ENCODE results near the gene AJAP1. TPM values are rescaled to one million over a fixed set of nuclear protein-coding genes. Genes with fewer than 3 reads are reported as not detected.
"Not testable (repeated sequence)": the region's sequence is repeated elsewhere in the genome, so short reads cannot be mapped to it uniquely, and the experiment has no call there.

AJAP1 gene, protein sequence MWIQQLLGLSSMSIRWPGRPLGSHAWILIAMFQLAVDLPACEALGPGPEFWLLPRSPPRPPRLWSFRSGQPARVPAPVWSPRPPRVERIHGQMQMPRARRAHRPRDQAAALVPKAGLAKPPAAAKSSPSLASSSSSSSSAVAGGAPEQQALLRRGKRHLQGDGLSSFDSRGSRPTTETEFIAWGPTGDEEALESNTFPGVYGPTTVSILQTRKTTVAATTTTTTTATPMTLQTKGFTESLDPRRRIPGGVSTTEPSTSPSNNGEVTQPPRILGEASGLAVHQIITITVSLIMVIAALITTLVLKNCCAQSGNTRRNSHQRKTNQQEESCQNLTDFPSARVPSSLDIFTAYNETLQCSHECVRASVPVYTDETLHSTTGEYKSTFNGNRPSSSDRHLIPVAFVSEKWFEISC
- not detected for total RNA-seq

DNA sequence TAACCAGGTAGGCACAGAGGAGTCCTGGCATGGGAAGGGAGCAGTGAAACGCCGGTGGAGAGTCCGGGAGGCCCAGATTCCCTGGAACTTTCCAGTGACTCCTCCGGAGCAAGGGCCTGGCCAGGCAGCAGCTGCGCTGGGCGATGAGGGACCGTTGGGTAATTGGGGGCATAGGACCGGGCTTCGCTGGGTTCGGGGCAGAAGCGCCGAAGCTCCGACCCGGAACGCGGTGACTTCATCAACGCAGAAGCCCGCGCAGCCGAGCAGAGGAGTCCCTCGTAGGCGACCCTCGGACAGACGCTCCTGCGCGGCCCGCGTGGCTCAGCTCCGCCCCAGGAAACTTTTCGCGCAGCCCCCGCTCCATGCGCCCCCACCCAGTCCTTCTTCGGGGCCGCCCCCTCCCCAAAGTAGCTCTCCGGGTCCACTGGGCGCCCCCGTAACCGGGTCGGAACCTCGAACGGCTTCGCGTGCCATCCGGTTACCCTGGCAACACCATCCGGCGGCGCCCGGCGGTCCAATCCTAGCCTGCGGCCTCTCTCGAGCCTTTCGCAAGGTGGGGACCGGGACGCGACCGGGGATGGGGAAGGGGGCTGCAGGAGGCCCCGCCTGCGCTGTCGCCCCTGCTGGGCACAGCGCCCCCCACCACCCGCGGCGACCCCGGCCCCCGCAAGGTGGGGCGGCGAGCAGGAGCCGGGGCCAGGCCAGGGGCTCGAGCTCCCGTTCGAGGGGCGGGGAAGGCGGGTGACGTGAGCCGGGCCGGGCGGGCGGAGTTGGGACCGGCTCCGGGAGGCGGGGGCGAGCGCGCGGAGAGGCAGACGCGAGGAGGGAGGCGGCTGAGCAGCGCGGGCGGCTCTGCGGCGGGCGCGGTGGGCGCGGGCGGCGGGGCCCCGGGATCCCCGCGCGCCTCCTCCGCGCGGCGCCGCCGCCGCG, at the start of gene AJAP1:
Gene AJAP1, plus strand, starts transcription at position 814 of the 930 bp plus-strand sequence. CDS start 817 bp downstream, outside the sequence.
- Mint-ChIP-seq H3K9me3 (ENCODE audit: insufficient read depth) (no peaks in the 10 kb centered on the region), H3K4me3 (no peak within 1 kb of the TSS), H3K27ac (peak within 1 kb of the TSS; percentile 15), H3K4me1 (ENCODE audit: low read depth) (no peaks in the 10 kb centered on the region), H3K36me3 (ENCODE audit: low read depth) (no peaks in the 10 kb centered on the region), H3K27me3 (ENCODE audit: low read depth) (peaks cover 41% of the 10 kb centered on the region)
- DNase-seq (no peak), ATAC-seq (no peak)
- POLR2A ChIA-PET, result no interaction called here
- CTCF ChIA-PET, result no interaction called here

DNA sequence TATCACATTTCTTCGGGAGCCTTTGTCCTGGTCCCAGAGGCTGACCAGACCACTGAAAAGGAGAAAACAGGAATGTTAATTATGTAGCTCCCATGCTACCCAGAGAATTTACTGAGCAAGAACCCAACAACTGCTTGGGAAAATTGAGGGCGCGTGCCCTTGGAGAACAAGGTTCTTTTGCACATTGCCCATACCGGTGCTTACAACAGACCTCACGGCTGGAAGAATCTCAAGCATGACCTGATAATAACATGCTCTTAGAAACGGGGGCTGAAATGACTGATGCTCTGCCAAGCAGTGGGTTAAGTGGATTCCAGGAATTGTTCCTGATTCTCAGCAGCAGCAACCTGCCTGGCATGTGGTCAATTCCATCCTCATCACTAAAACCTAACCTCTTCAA, 49.3 kb upstream of the AJAP1 start:
- ATAC-seq, result no peak
- Mint-ChIP-seq H3K27me3 (ENCODE audit: low read depth) (peaks cover 6% of the 10 kb centered on the region), H3K4me1 (ENCODE audit: low read depth) (no peaks in the 10 kb centered on the region), H3K4me3 (no peak overlapping the region), H3K36me3 (ENCODE audit: low read depth) (no peaks in the 10 kb centered on the region), H3K27ac (no peak overlapping the region), H3K9me3 (ENCODE audit: insufficient read depth) (peaks cover 7% of the 10 kb centered on the region)
- ChIA-PET CTCF (no interaction called here), POLR2A (no interaction called here)
- no peak for DNase-seq

DNA sequence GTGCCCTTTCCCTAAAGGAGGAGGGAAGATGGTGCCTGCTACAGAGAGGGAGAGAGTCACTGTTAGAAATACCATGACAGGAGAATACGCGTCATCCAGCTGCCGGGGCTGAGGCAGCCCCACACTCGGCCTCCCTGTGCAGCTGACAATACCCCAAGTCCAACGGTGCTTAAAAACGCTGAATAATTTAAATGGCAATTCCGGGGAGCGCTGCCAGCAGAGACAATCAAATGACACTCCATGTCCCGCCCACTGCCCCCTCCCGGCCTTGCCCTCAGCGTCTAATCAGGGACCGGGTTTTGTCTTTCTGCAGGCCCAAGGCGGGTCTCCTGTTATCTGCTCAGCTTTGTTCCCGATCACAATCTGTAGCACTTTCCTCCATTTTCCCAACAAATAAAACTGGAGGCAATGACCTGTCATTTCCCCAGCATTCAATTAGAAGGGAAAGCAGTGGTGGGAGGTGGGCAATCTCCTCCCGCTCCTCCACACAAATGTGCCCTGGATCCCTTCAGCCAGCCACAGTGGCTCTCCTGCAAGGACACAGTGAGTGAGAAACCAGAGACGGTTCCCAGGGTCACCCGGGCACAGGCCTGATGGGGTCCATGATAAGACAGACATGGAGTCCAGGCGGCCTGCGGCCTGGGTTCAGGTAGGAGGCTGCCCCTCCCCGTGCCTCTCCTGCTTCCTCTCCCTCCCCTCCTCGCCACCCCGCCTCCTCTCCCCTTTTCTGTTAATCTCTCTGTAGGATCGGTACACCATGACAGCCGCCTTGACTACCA, 42.7 kb upstream of the AJAP1 start:
- no peak overlapping the region for H3K4me3 Mint-ChIP-seq
- peaks cover 18% of the 10 kb centered on the region for H3K9me3 Mint-ChIP-seq (ENCODE audit: insufficient read depth)
- H3K27me3 Mint-ChIP-seq (ENCODE audit: low read depth), result no peaks in the 10 kb centered on the region
- DNase-seq, result no peak
- no peaks in the 10 kb centered on the region for H3K36me3 Mint-ChIP-seq (ENCODE audit: low read depth)
- CTCF ChIA-PET, result no interaction called here
- ATAC-seq, result no peak
- POLR2A ChIA-PET, result no interaction called here
- no peak overlapping the region for H3K27ac Mint-ChIP-seq
- no peaks in the 10 kb centered on the region for H3K4me1 Mint-ChIP-seq (ENCODE audit: low read depth)

DNA sequence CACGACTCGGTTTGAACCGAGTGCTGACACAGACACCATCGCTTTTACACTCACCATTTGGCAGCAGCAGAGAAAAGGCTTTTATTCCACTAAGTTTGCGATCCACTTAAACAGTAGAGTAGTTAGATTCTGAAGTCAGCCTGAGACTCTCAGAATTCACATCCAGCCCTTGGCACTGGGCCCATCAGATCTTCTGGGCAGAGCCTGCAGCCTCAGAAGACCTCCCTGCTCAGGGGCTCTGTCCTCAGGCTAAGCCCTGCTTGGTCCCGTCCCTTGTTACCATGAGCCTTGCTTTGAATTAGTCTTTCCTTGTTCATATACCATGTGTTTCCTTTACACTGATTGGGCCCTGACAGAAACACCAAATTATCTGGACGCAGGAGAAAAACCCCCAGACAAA, 41.4 kb upstream of the AJAP1 start:
- ATAC-seq, result no peak
- Mint-ChIP-seq H3K36me3 (ENCODE audit: low read depth) (no peaks in the 10 kb centered on the region), H3K4me3 (no peak overlapping the region), H3K4me1 (ENCODE audit: low read depth) (no peaks in the 10 kb centered on the region), H3K27me3 (ENCODE audit: low read depth) (no peaks in the 10 kb centered on the region), H3K27ac (no peak overlapping the region), H3K9me3 (ENCODE audit: insufficient read depth) (peaks cover 18% of the 10 kb centered on the region)
- ChIA-PET CTCF (no interaction called here), POLR2A (no interaction called here)
- DNase-seq, result no peak

DNA sequence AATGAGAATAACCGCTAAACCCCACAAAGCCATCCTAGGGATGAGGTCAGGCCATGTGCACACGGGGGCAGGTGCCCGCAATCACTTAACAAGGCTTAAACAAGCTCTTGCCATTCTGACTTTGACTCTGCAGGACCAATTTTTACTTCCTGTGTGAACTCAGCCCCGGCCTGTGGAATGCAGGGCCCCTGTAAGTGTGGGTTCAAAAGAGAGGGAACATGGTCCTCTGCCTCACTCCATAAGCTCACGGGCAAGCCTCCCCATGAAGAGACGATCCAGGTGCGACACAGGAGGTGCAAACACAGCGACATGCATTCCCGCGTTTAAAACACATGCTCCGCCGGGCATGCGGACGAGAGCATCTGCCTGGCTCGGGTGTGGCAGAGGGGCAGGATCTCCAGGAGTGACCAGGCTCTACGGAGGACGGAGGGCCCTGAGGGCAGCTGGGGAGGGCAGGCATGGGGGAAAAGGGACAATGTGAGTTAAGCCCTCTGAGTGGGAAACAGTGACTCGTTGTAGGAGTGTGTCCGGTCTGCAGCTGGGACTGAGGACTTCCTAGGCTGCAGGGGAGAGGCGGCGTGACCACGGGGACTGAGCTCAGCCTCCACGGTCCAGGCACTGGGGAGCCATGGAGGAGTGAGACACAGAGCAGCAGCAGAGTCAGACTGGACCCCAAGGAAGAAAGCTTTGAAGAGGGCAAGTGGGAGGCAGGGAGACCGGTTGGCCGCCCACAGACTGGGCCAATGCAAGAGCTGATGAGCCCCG, 40.6 kb upstream of the AJAP1 start:
- H3K36me3 Mint-ChIP-seq (ENCODE audit: low read depth), result no peaks in the 10 kb centered on the region
- H3K27ac Mint-ChIP-seq, result no peak overlapping the region
- no peak overlapping the region for H3K4me3 Mint-ChIP-seq
- ATAC-seq, result no peak
- no peaks in the 10 kb centered on the region for H3K4me1 Mint-ChIP-seq (ENCODE audit: low read depth)
- ChIA-PET POLR2A (no interaction called here), CTCF (no interaction called here)
- H3K27me3 Mint-ChIP-seq (ENCODE audit: low read depth), result no peaks in the 10 kb centered on the region
- peaks cover 18% of the 10 kb centered on the region for H3K9me3 Mint-ChIP-seq (ENCODE audit: insufficient read depth)
- no peak for DNase-seq

DNA sequence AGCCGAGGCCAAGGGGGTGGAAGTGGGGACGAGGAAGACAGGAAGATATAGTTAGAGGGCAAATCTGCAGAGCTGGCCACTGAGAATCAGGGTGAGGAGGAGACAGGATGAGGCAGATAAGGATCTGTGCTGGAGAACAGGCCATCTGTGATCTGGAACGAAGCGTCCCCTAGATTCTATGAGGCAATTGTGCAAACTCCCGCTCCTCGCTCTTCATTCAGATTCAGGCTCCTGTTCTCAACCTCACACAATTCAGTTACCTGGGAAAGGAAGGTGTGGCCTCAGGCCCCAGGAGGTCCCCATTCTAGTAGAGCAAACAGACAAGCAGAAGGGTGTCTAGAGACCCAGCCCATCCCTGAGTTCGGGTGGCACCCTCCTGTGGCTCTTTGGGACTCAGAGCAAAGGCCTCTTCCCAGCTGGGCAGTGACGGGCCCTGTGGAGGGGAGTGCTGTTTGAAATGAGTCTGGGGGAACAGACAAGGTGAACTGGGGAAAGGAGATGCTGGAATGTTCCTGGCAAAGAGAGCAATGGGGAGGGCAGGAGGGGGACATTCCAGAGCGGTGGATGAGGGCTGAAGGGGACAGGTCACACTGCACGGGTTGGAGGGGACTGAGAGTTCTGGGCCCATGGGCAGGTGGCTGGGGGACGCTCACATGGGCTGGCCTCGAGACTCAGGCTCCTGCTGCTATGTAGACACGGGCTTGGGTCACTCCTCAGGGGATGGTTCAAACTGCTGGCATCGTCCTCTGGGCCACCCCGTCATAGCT, 39.9 kb upstream of the AJAP1 start:
- no peaks in the 10 kb centered on the region for H3K27me3 Mint-ChIP-seq (ENCODE audit: low read depth)
- H3K27ac Mint-ChIP-seq, result no peak overlapping the region
- ChIA-PET CTCF (no interaction called here), POLR2A (no interaction called here)
- H3K4me1 Mint-ChIP-seq (ENCODE audit: low read depth), result no peaks in the 10 kb centered on the region
- no peak overlapping the region for H3K4me3 Mint-ChIP-seq
- DNase-seq, result no peak
- H3K36me3 Mint-ChIP-seq (ENCODE audit: low read depth), result no peaks in the 10 kb centered on the region
- peaks cover 18% of the 10 kb centered on the region for H3K9me3 Mint-ChIP-seq (ENCODE audit: insufficient read depth)
- ATAC-seq, result no peak

DNA sequence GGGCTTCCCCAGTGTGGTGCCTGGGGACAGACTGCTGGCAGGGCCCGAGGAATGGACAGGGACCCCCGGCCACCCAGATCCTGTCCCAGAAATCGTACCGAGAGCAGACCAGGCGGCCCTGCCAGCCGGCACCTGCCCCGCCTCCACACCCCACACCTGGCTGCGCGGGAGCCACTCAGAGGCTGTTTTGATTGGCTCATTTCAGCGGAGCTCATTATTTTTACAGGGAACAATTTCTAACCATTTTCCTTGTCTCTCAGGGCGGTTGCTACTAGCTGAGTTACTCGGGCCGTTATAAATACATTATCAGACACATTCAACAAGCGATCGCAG, 39.3 kb upstream of the AJAP1 start:
- no peaks in the 10 kb centered on the region for H3K36me3 Mint-ChIP-seq (ENCODE audit: low read depth)
- ATAC-seq, result no peak
- no peak for DNase-seq
- ChIA-PET CTCF (no interaction called here), POLR2A (no interaction called here)
- no peak overlapping the region for H3K4me3 Mint-ChIP-seq
- H3K9me3 Mint-ChIP-seq (ENCODE audit: insufficient read depth), result peaks cover 12% of the 10 kb centered on the region
- H3K27me3 Mint-ChIP-seq (ENCODE audit: low read depth), result no peaks in the 10 kb centered on the region
- no peaks in the 10 kb centered on the region for H3K4me1 Mint-ChIP-seq (ENCODE audit: low read depth)
- no peak overlapping the region for H3K27ac Mint-ChIP-seq

DNA sequence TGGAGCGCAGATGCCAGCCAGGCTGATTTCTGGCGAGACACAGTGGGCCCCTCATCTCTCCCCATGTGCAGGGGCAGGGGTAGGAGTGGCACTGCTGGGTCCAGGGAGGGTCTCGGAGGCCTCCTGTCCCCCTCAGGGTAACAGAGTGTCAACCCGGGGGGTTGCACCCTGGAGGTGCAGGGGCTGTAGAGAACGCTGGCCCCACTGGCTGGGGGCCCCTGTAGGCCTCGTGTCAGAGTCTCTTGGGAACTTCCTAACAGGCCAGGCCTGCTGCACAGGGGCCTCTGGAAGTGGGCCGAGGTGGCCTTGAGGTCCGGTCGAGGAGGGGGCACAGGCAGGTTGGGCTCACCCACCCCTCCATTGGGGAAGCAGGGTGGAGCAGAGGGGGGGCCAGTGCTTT, 38.9 kb upstream of the AJAP1 start:
- POLR2A ChIA-PET, result no interaction called here
- CTCF ChIA-PET, result no interaction called here
- Mint-ChIP-seq H3K9me3 (ENCODE audit: insufficient read depth) (peaks cover 8% of the 10 kb centered on the region), H3K4me3 (no peak overlapping the region), H3K27ac (no peak overlapping the region), H3K27me3 (ENCODE audit: low read depth) (no peaks in the 10 kb centered on the region), H3K36me3 (ENCODE audit: low read depth) (no peaks in the 10 kb centered on the region), H3K4me1 (ENCODE audit: low read depth) (no peaks in the 10 kb centered on the region)
- DNase-seq (no peak), ATAC-seq (no peak)

DNA sequence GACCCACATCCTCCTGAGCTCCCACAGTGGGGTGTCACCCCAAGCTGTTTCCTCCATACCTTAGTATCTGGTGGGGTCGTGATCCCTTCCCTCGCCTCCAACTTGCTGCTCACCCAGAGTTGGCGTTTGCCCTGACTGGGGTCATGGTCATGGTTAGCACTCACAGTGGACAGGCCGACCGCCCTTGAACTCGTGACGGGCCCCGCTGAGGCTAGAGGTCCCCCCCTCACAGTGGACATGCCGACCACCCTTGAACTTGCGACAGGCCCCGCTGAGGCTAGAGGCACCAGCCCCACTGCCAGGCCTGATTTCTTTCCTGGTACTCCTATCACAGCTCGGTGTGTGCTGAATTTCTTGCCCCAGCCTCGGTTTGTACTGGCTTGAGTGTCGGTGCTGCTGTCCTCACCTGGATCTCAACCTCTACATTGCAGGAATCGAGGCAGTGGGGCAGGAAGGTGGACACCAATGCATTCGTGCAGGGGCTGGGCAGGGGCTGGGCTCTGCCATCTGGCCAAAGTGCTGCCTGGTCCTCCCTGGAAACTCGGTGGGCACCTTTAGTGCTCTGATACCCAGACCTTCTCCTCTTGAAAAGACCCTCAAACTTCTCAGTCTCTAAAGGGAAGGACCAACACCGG, 37.5 kb upstream of the AJAP1 start:
- H3K36me3 Mint-ChIP-seq (ENCODE audit: low read depth), result no peaks in the 10 kb centered on the region
- H3K9me3 Mint-ChIP-seq (ENCODE audit: insufficient read depth), result no peaks in the 10 kb centered on the region
- no peak overlapping the region for H3K4me3 Mint-ChIP-seq
- H3K27me3 Mint-ChIP-seq (ENCODE audit: low read depth), result no peaks in the 10 kb centered on the region
- DNase-seq (no peak), ATAC-seq (no peak)
- CTCF ChIA-PET, result no interaction called here
- H3K4me1 Mint-ChIP-seq (ENCODE audit: low read depth), result no peaks in the 10 kb centered on the region
- H3K27ac Mint-ChIP-seq, result no peak overlapping the region
- POLR2A ChIA-PET, result no interaction called here

DNA sequence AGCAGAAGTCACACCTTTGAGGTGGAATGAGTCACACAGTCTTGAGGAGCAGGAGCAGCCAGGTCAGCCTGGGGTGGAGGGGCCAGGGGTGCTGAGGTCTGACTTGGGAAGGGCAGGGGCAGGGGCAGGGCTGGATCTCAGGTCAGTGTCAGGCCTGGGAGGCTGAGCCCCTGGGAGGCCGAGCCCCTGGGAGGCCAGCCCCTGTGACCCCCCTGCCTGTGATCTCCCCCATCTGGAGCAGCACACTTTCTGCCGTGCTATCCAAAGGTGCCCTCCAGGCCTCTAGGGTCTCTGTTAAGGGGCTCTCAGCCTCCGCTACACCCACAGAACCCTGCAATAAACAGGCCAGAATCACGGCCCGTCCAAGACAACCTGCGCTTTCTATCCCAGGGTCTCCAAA, 36.9 kb upstream of the AJAP1 start:
- Mint-ChIP-seq H3K36me3 (ENCODE audit: low read depth) (no peaks in the 10 kb centered on the region), H3K4me1 (ENCODE audit: low read depth) (no peaks in the 10 kb centered on the region), H3K27ac (no peak overlapping the region), H3K9me3 (ENCODE audit: insufficient read depth) (no peaks in the 10 kb centered on the region), H3K4me3 (no peak overlapping the region), H3K27me3 (ENCODE audit: low read depth) (no peaks in the 10 kb centered on the region)
- ChIA-PET POLR2A (no interaction called here), CTCF (no interaction called here)
- no peak for ATAC-seq
- DNase-seq, result no peak

DNA sequence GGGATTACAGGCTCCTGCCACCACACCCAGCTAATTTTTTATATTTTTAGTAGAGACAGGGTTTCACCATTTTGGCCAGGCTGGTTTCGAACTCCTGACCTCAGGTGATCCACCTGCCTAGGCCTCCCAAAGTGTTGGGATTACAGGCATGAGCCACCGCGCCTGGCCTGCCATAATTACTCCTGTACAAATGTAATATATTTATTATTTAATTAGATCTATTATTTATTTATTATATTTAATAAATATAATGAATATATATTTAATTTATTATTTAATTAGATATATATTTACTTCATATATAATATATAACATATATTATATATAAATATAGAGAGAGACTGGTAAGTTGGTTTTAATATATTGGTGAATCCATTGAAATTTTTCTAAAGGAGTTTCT, 35.6 kb upstream of the AJAP1 start:
- H3K27me3 Mint-ChIP-seq (ENCODE audit: low read depth); H3K4me1 Mint-ChIP-seq (ENCODE audit: low read depth); DNase-seq; POLR2A ChIA-PET; H3K4me3 Mint-ChIP-seq; ATAC-seq; H3K27ac Mint-ChIP-seq; H3K9me3 Mint-ChIP-seq (ENCODE audit: insufficient read depth); H3K36me3 Mint-ChIP-seq (ENCODE audit: low read depth): not testable (repeated sequence)
- CTCF ChIA-PET, result interaction anchor here (0.8 kb wide), 1 partner anchor 12 kb away, joined by 3 read pairs; no protein-coding TSS in a partner anchor

All from activated CD8-positive, alpha-beta T cell treated with anti-CD3 and anti-CD28 coated beads, Interleukin-2, amount 10 ng/mL, durations not matched to agents 7 days and 5 days (primary cell).